IMR-90 (cell line): ENCODE measurements around the gene FARS2. TPM values are rescaled to one million over a fixed set of nuclear protein-coding genes. Genes with fewer than 3 reads are reported as not detected.

Experiments
- ATAC-seq: fragments of 200-7000 bp; cut with Tn5 transposase; 2 replicates; pipeline ENCODE4 v1.9.1; 2020; ENCODE audit warnings: low read depth, mild to moderate bottlenecking, moderate library complexity
- BruUV-seq: library from RNA; stranded (reverse); fragments of 400-500 nt; replicated peaks from 2 replicates; lab custom pipeline; 2021; lab: Mats Ljungman, UMichigan
- CTCF ChIA-PET: fragments of 300-600 bp; formaldehyde crosslinking; extraction: SDS; loops from one replicate; lab custom pipeline; 2021; ENCODE audit warnings: antibody characterized with exemption; lab: Yijun Ruan, JAX
- POLR2A ChIA-PET: fragments of 300-600 bp; sonication (Branson Sonifier 250); formaldehyde crosslinking; loops from one replicate; lab custom pipeline; 2022; ENCODE audit warnings: antibody characterized with exemption; ENCODE audit not compliant: unreplicated experiment; lab: Charles Lee
- DNase-seq: peaks from one replicate; pipeline ENCODE4 v3.0.0; 2013
- H2AFZ ChIP-seq: replicated peaks from 2 replicates; pipeline ENCODE3; 2013; ENCODE audit warnings: low read length, mild to moderate bottlenecking; ENCODE audit not compliant: poor library complexity
- H2AK5ac ChIP-seq: 2 replicates; pipeline ENCODE4 v1.6.1; 2013; ENCODE audit warnings: low read depth, low read length, inconsistent platforms
- H2AK9ac ChIP-seq: replicated peaks from 2 replicates; pipeline ENCODE3; 2013; ENCODE audit warnings: mild to moderate bottlenecking, low read depth, low read length, moderate library complexity; ENCODE audit not compliant: poor library complexity
- H2BK120ac ChIP-seq: 2 replicates; pipeline ENCODE4 v1.6.1; 2013; ENCODE audit warnings: low read depth, low read length, inconsistent platforms
- H2BK15ac ChIP-seq: 3 replicates; pipeline ENCODE4 v1.6.1; 2013; ENCODE audit warnings: low read depth, low read length, inconsistent platforms
- H2BK20ac ChIP-seq: 2 replicates; pipeline ENCODE4 v1.6.1; 2013; ENCODE audit warnings: low read depth, mild to moderate bottlenecking, inconsistent platforms, low read length, moderate library complexity
- H2BK5ac ChIP-seq: 2 replicates; pipeline ENCODE4 v1.6.1; 2013; ENCODE audit warnings: mild to moderate bottlenecking, low read depth, low read length, inconsistent platforms; ENCODE audit not compliant: poor library complexity, severe bottlenecking
- H3K14ac ChIP-seq: replicated peaks from 2 replicates; pipeline ENCODE4 v1.6.1; 2013; ENCODE audit warnings: low read depth, low read length, inconsistent platforms
- H3K18ac ChIP-seq: 2 replicates; pipeline ENCODE4 v1.6.1; 2013; ENCODE audit warnings: low read depth, low read length, control low read depth
- H3K23ac ChIP-seq: 2 replicates; pipeline ENCODE4 v1.6.1; 2013; ENCODE audit warnings: low read depth, low read length, inconsistent platforms
- H3K27ac ChIP-seq: 2 replicates; pipeline ENCODE4 v1.5.1; 2013; ENCODE audit warnings: mild to moderate bottlenecking, control low read depth, low read length; ENCODE audit not compliant: insufficient read depth
- H3K27me3 ChIP-seq: 2 replicates; pipeline ENCODE4 v1.6.1; 2013; ENCODE audit warnings: low read length; ENCODE audit not compliant: control insufficient read depth, insufficient read depth
- H3K36me3 ChIP-seq: 2 replicates; pipeline ENCODE4 v1.6.1; 2013; ENCODE audit warnings: low read length, mixed read lengths; ENCODE audit not compliant: control insufficient read depth, insufficient read depth
- H3K4ac ChIP-seq: 2 replicates; pipeline ENCODE4 v1.6.1; 2013; ENCODE audit warnings: low read depth, low read length, inconsistent platforms
- H3K4me1 ChIP-seq: 2 replicates; pipeline ENCODE4 v1.6.1; 2013; ENCODE audit warnings: low read length, mixed read lengths; ENCODE audit not compliant: control insufficient read depth, insufficient read depth
- H3K4me2 ChIP-seq: 2 replicates; pipeline ENCODE4 v1.6.1; 2013; ENCODE audit warnings: low read depth, mild to moderate bottlenecking, control low read depth, low read length, moderate library complexity
- H3K4me3 ChIP-seq: 2 replicates; pipeline ENCODE4 v1.5.1; 2013; ENCODE audit warnings: low read depth, mild to moderate bottlenecking, control low read depth, low read length, moderate library complexity; ENCODE audit not compliant: insufficient read depth
- H3K56ac ChIP-seq: 2 replicates; pipeline ENCODE4 v1.6.1; 2013; ENCODE audit warnings: low read length, inconsistent platforms; ENCODE audit not compliant: insufficient read depth; ENCODE audit errors: extremely low read depth
- H3K79me1 ChIP-seq, 2 experiments: 2 replicates each; pipeline ENCODE4 v1.6.1; 2013; ENCODE audit warnings: low read length in 2 of 2, inconsistent platforms in 1 of 2, low read depth in 1 of 2
- H3K9ac ChIP-seq: 2 replicates; pipeline ENCODE4 v1.6.1; 2013; ENCODE audit warnings: low read depth, low read length, control low read depth
- H3K9me1 ChIP-seq: 2 replicates; pipeline ENCODE4 v1.6.1; 2013; ENCODE audit warnings: low read length, inconsistent platforms; ENCODE audit not compliant: insufficient read depth
- H3K9me3 ChIP-seq: 2 replicates; pipeline ENCODE4 v1.6.1; 2013; ENCODE audit warnings: low read length; ENCODE audit not compliant: control insufficient read depth, insufficient read depth
- H4K20me1 ChIP-seq: 2 replicates; pipeline ENCODE4 v1.6.1; 2013; ENCODE audit warnings: low read length, inconsistent platforms; ENCODE audit not compliant: insufficient read depth
- H4K5ac ChIP-seq: 2 replicates; pipeline ENCODE4 v1.6.1; 2013; ENCODE audit warnings: mild to moderate bottlenecking, low read depth, low read length, control low read depth
- H4K8ac ChIP-seq, 2 experiments: 2 replicates each; pipeline ENCODE4 v1.6.1; 2013; ENCODE audit warnings: low read depth in 2 of 2, low read length in 2 of 2, control low read depth in 1 of 2, inconsistent platforms in 1 of 2
- H4K91ac ChIP-seq: 2 replicates; pipeline ENCODE4 v1.6.1; 2013; ENCODE audit warnings: low read depth, low read length, inconsistent platforms; ENCODE audit not compliant: insufficient read depth
- BHLHE40 ChIP-seq: fragments of 150-350 bp; IDR thresholded peaks from 2 replicates; pipeline ENCODE4 v1.6.1; 2016; ENCODE audit warnings: mild to moderate bottlenecking, low read depth, low read length
- CEBPB ChIP-seq: IDR thresholded peaks from 2 replicates; pipeline ENCODE4 v1.6.1; 2012; ENCODE audit warnings: low read depth, low read length, improper control_type of control experiment
- CHD1 ChIP-seq: IDR thresholded peaks from 2 replicates; pipeline ENCODE4 v1.6.1; 2012; ENCODE audit warnings: low read depth, low read length, improper control_type of control experiment
- FOS ChIP-seq: fragments of 150-350 bp; IDR thresholded peaks from 2 replicates; pipeline ENCODE4 v1.6.1; 2016; ENCODE audit warnings: low read depth, low read length
- MAFK ChIP-seq: IDR thresholded peaks from 2 replicates; pipeline ENCODE4 v1.6.1; 2012; ENCODE audit warnings: low read depth, low read length, improper control_type of control experiment
- MAZ ChIP-seq: IDR thresholded peaks from 2 replicates; pipeline ENCODE4 v1.6.1; 2012; ENCODE audit warnings: low read depth, mild to moderate bottlenecking, low read length, improper control_type of control experiment, moderate library complexity, borderline replicate concordance
- MXI1 ChIP-seq: IDR thresholded peaks from 2 replicates; pipeline ENCODE4 v1.6.1; 2012; ENCODE audit warnings: low read depth, mild to moderate bottlenecking, low read length, moderate library complexity, borderline replicate concordance
- NFE2L2 ChIP-seq: fragments of 150-350 bp; IDR thresholded peaks from 2 replicates; pipeline ENCODE4 v1.6.1; 2016; ENCODE audit warnings: low read depth, mild to moderate bottlenecking, low read length
- POLR2A ChIP-seq: IDR thresholded peaks from 2 replicates; pipeline ENCODE4 v1.6.1; 2012; ENCODE audit warnings: mild to moderate bottlenecking, low read depth, low read length
- RAD21 ChIP-seq: IDR thresholded peaks from 2 replicates; pipeline ENCODE4 v1.6.1; 2012; ENCODE audit warnings: low read length, improper control_type of control experiment
- RCOR1 ChIP-seq: IDR thresholded peaks from 2 replicates; pipeline ENCODE4 v1.6.1; 2012; ENCODE audit warnings: mild to moderate bottlenecking, low read length, improper control_type of control experiment; ENCODE audit not compliant: insufficient replicate concordance
- RFX5 ChIP-seq: IDR thresholded peaks from 2 replicates; pipeline ENCODE4 v1.8.0; 2012; ENCODE audit warnings: low read depth, mild to moderate bottlenecking, low read length, moderate library complexity
- SMC3 ChIP-seq: fragments of 150-350 bp; IDR thresholded peaks from 2 replicates; pipeline ENCODE4 v1.6.1; 2016; ENCODE audit warnings: low read depth, mild to moderate bottlenecking, antibody characterized with exemption, low read length, moderate library complexity
- WGBS, 2 experiments: methylation state at CpG; one replicate each; pipeline versions ENCODE4 v1.1.5 to v1.1.7; 2013; ENCODE audit warnings: missing lambda C conversion rate in 2 of 2; ENCODE audit not compliant: insufficient read length in 1 of 2; ENCODE audit errors: extremely low coverage in 2 of 2; 5-methylcytosine and 5-hydroxymethylcytosine counted together
- dilution Hi-C: fragments of 300-500 bp; cut with HindIII; formaldehyde crosslinking; loops from one replicate; pipeline ENCODE4 v1.14.3; 2018; ENCODE audit warnings: low sequenced_read_pairs; ENCODE audit not compliant: unreplicated experiment
- in situ Hi-C: fragments of 300-500 bp; cut with MboI; formaldehyde crosslinking; loops from 3 replicates; pipeline ENCODE4 v1.14.3; 2019; ENCODE audit warnings: low sequenced_read_pairs, inconsistent platforms, mixed read lengths
- intact Hi-C: fragments of 100-400 bp; cut with micrococcal nuclease; formaldehyde crosslinking; loops from 2 replicates; pipeline ENCODE4 v1.10.0; 2022
- polyA plus RNA-seq, 3 experiments: library from polyadenylated mRNA; depleted of rRNA; stranded (reverse); fragments of >200 nt; gene quantifications; 2 replicates each; pipeline ENCODE4 v1.2.3, GENCODE V29; 2012; ENCODE audit warnings: low replicate concordance in 1 of 3
- total RNA-seq: library from RNA; depleted of rRNA; stranded (reverse); fragments of >200 nt; gene quantifications from 2 replicates; pipeline ENCODE4 v1.2.3, GENCODE V29; 2012
- TF ChIP-seq, protein P1 (sequence below): fragments of 150-350 bp; IDR thresholded peaks from 2 replicates; pipeline ENCODE4 v1.6.1; 2016; ENCODE audit warnings: low read depth, mild to moderate bottlenecking, low read length, moderate library complexity, borderline replicate concordance
- TF ChIP-seq, protein P2 (sequence below): fragments of 150-350 bp; IDR thresholded peaks from 2 replicates; pipeline ENCODE4 v1.6.1; 2017; ENCODE audit warnings: mild to moderate bottlenecking, antibody characterized with exemption, low read length, low read depth
- TF ChIP-seq, protein P3 (sequence below): conservative IDR thresholded peaks from 2 replicates; pipeline ENCODE4 v1.5.1; 2012; ENCODE audit warnings: mild to moderate bottlenecking, low read depth, low read length, improper control_type of control experiment

FARS2 gene
- total and polyA plus RNA-seq, 2 of the 4 experiments (the other 2 are of a cell fraction): 12.1 to 28.9 TPM

DNA sequence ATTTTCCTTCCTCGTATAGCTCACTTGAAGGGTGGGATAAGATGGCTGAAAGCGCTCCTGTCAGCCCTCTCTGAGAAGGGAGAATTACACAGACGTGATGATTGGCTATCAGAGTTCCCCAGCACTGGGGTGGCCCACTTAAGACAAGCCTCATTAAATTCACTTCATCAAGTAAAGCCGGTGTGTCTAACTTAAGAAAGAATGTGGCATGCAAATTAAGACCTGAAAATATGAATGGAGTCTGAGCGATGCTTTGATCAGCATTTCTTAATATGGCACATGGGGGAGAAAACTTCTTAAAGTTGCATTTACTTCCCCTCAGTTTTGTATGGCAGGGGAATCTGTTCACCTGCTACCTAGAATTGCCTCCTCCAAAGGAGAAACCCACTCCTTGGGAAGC is 369.3 kb downstream of the FARS2 start:
- Histone ChIP-seq H4K20me1 (no peaks in the 10 kb centered on the region), H3K9ac (no peak overlapping the region), H3K4me1 (no peaks in the 10 kb centered on the region), H3K18ac (no peak overlapping the region), H3K56ac (no peak overlapping the region), H4K5ac (no peak overlapping the region), H3K27ac (no peak overlapping the region), H2AK5ac (no peak overlapping the region), H3K9me3 (no peaks in the 10 kb centered on the region), H2BK120ac (no peak overlapping the region), H2BK15ac (no peak overlapping the region), H2BK20ac (no peak overlapping the region), H3K36me3 (no peaks in the 10 kb centered on the region), H3K79me1 (no peaks in the 10 kb centered on the region), H3K23ac (no peak overlapping the region), H3K4me2 (no peak overlapping the region), H4K91ac (no peak overlapping the region), H3K4me3 (no peak overlapping the region), H3K27me3 (no peaks in the 10 kb centered on the region), H3K14ac (no peak overlapping the region), H2AK9ac (no peak overlapping the region), H2BK5ac (no peak overlapping the region), H2AFZ (no peak overlapping the region), H3K4ac (no peak overlapping the region), H4K8ac (no peak overlapping the region), H3K9me1 (no peaks in the 10 kb centered on the region)
- DNase-seq (no peak), ATAC-seq (no peak)
- BruUV-seq: no TSS peak
- TF ChIP-seq, protein P1, sequence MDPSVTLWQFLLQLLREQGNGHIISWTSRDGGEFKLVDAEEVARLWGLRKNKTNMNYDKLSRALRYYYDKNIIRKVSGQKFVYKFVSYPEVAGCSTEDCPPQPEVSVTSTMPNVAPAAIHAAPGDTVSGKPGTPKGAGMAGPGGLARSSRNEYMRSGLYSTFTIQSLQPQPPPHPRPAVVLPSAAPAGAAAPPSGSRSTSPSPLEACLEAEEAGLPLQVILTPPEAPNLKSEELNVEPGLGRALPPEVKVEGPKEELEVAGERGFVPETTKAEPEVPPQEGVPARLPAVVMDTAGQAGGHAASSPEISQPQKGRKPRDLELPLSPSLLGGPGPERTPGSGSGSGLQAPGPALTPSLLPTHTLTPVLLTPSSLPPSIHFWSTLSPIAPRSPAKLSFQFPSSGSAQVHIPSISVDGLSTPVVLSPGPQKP: no peak
- TF ChIP-seq POLR2A (no peak), CHD1 (no peak), MAFK (no peak), RFX5 (no peak), RAD21 (no peak), MXI1 (no peak), NFE2L2 (no peak), FOS (no peak), CEBPB (no peak), MAZ (no peak), RCOR1 (no peak), BHLHE40 (no peak), SMC3 (no peak)
- TF ChIP-seq, protein P2, sequence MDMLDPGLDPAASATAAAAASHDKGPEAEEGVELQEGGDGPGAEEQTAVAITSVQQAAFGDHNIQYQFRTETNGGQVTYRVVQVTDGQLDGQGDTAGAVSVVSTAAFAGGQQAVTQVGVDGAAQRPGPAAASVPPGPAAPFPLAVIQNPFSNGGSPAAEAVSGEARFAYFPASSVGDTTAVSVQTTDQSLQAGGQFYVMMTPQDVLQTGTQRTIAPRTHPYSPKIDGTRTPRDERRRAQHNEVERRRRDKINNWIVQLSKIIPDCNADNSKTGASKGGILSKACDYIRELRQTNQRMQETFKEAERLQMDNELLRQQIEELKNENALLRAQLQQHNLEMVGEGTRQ: no peak
- TF ChIP-seq, protein P3, sequence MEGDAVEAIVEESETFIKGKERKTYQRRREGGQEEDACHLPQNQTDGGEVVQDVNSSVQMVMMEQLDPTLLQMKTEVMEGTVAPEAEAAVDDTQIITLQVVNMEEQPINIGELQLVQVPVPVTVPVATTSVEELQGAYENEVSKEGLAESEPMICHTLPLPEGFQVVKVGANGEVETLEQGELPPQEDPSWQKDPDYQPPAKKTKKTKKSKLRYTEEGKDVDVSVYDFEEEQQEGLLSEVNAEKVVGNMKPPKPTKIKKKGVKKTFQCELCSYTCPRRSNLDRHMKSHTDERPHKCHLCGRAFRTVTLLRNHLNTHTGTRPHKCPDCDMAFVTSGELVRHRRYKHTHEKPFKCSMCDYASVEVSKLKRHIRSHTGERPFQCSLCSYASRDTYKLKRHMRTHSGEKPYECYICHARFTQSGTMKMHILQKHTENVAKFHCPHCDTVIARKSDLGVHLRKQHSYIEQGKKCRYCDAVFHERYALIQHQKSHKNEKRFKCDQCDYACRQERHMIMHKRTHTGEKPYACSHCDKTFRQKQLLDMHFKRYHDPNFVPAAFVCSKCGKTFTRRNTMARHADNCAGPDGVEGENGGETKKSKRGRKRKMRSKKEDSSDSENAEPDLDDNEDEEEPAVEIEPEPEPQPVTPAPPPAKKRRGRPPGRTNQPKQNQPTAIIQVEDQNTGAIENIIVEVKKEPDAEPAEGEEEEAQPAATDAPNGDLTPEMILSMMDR: no peak
- ChIA-PET CTCF (no interaction called here), POLR2A (no interaction called here)
- intact Hi-C loops (no loop called here), dilution Hi-C loops (no loop called here), in situ Hi-C loops (no loop called here)
- no CpG with 5 or more reads among the region's 5 CpGs for WGBS, 2 experiments
